GM18907 (cell line): ENCODE measurements around the gene LRRC7.

Source experiments
- ATAC-seq: cut with Tn5 transposase; IDR thresholded peaks from one replicate; pipeline ENCODE4 v1.9.1; 2021; ENCODE audit warnings: mild to moderate bottlenecking, moderate library complexity; ENCODE audit not compliant: unreplicated experiment

LRRC7 gene

GRCh38 chr1:69587391-69587790 is 19.7 kb downstream of the LRRC7 start:
- ATAC-seq = no peak

GRCh38 chr1:69589799-69590198 is 22.1 kb downstream of the LRRC7 start:
- no peak for ATAC-seq

GRCh38 chr1:69592341-69592740 is 24.6 kb downstream of the LRRC7 start:
- no peak for ATAC-seq

- no peak for ATAC-seq
These were observed 27.8 kb downstream of the LRRC7 start for GRCh38 chr1:69595486-69595885.

GRCh38 chr1:69611316-69611715 is 43.6 kb downstream of the LRRC7 start:
- no peak for ATAC-seq

GRCh38 chr1:69613414-69613813 is 45.7 kb downstream of the LRRC7 start:
- no peak for ATAC-seq

- ATAC-seq = no peak
These were observed 71.0 kb downstream of the LRRC7 start for GRCh38 chr1:69638673-69639072.

- no peak for ATAC-seq
These were observed 71.4 kb downstream of the LRRC7 start for GRCh38 chr1:69639159-69639558.

- ATAC-seq = no peak
These were observed 75.5 kb downstream of the LRRC7 start for GRCh38 chr1:69643266-69643665.

- ATAC-seq = no peak
These were observed 77.8 kb downstream of the LRRC7 start for GRCh38 chr1:69645477-69645876.

- ATAC-seq = no peak
These were observed 80.8 kb downstream of the LRRC7 start for GRCh38 chr1:69648486-69648885.

- no peak for ATAC-seq
These were observed 81.8 kb downstream of the LRRC7 start for GRCh38 chr1:69649383-69649990.

GRCh38 chr1:69650779-69651178 is 83.1 kb downstream of the LRRC7 start:
- ATAC-seq = no peak

- no peak for ATAC-seq
These were observed 83.9 kb downstream of the LRRC7 start for GRCh38 chr1:69651656-69652055.

GRCh38 chr1:69657971-69658370 is 90.2 kb downstream of the LRRC7 start:
- ATAC-seq = no peak

- ATAC-seq = no peak
These were observed 94.0 kb downstream of the LRRC7 start for GRCh38 chr1:69661686-69662085.

- no peak for ATAC-seq
These were observed 94.6 kb downstream of the LRRC7 start for GRCh38 chr1:69662321-69662720.

GRCh38 chr1:69671363-69672010 is 103.8 kb downstream of the LRRC7 start:
- no peak for ATAC-seq

GRCh38 chr1:69673321-69673720 is 105.6 kb downstream of the LRRC7 start:
- ATAC-seq = no peak

- no peak for ATAC-seq
These were observed 112.2 kb downstream of the LRRC7 start for GRCh38 chr1:69679965-69680364.

GRCh38 chr1:69686367-69686984 is 118.8 kb downstream of the LRRC7 start:
- no peak for ATAC-seq

GRCh38 chr1:69688193-69688592 is 120.5 kb downstream of the LRRC7 start:
- no peak for ATAC-seq
